ENCODE results near the gene DIDO1. TPM values are rescaled to one million over a fixed set of nuclear protein-coding genes. Genes with fewer than 3 reads are reported as not detected.

DIDO1 gene
- total RNA-seq, 1 donor from 2014 or later: 37.9 TPM

- no peaks in the 10 kb centered on the region for H3K27me3 ChIP-seq (ENCODE audit: control insufficient read depth, insufficient read depth, low read length)
- DNase-seq (ENCODE audit: low read depth): no peak
- H3K4me3 ChIP-seq (ENCODE audit: low read depth, low read length): no peak overlapping the region
- peaks cover 3% of the 10 kb centered on the region for H3K36me3 ChIP-seq (ENCODE audit: control insufficient read depth, insufficient read depth, low read length)
- no peak for TF ChIP-seq CTCF (IDR thresholded peaks at IDR 0.05; ENCODE audit: insufficient read depth, low read length, poor library complexity, severe bottlenecking)
These were observed 25.0 kb upstream of the DIDO1 start for GRCh38 chr20:62951143-62951895.

- Histone ChIP-seq H3K36me3 (ENCODE audit: control insufficient read depth, insufficient read depth, low read length) (peaks cover 5% of the 10 kb centered on the region), H3K27me3 (ENCODE audit: control insufficient read depth, insufficient read depth, low read length) (no peaks in the 10 kb centered on the region), H3K4me3 (ENCODE audit: low read depth, low read length) (no peak overlapping the region)
- DNase-seq (ENCODE audit: low read depth): no peak
- no peak for TF ChIP-seq CTCF (IDR thresholded peaks at IDR 0.05; ENCODE audit: insufficient read depth, low read length, poor library complexity, severe bottlenecking)
These were observed 24.4 kb upstream of the DIDO1 start for GRCh38 chr20:62950741-62951140.

- Histone ChIP-seq H3K36me3 (ENCODE audit: control insufficient read depth, insufficient read depth, low read length) (peaks cover 6% of the 10 kb centered on the region), H3K27me3 (ENCODE audit: control insufficient read depth, insufficient read depth, low read length) (no peaks in the 10 kb centered on the region), H3K4me3 (ENCODE audit: low read depth, low read length) (no peak overlapping the region)
- DNase-seq (ENCODE audit: low read depth): no peak
- TF ChIP-seq CTCF (IDR thresholded peaks at IDR 0.05; ENCODE audit: insufficient read depth, low read length, poor library complexity, severe bottlenecking): no peak
These were observed 23.7 kb upstream of the DIDO1 start for GRCh38 chr20:62949962-62950361.

GRCh38 chr20:62949153-62949821 lies 23.0 kb upstream of the DIDO1 start:
- Histone ChIP-seq H3K36me3 (ENCODE audit: control insufficient read depth, insufficient read depth, low read length) (peaks cover 8% of the 10 kb centered on the region), H3K4me3 (ENCODE audit: low read depth, low read length) (no peak overlapping the region), H3K27me3 (ENCODE audit: control insufficient read depth, insufficient read depth, low read length) (no peaks in the 10 kb centered on the region)
- TF ChIP-seq CTCF (IDR thresholded peaks at IDR 0.05; ENCODE audit: insufficient read depth, low read length, poor library complexity, severe bottlenecking): no peak
- no peak for DNase-seq (ENCODE audit: low read depth)

GRCh38 chr20:62947532-62948300 lies 21.4 kb upstream of the DIDO1 start:
- TF ChIP-seq CTCF (IDR thresholded peaks at IDR 0.05; ENCODE audit: insufficient read depth, low read length, poor library complexity, severe bottlenecking): no peak
- Histone ChIP-seq H3K36me3 (ENCODE audit: control insufficient read depth, insufficient read depth, low read length) (peaks cover 8% of the 10 kb centered on the region), H3K4me3 (ENCODE audit: low read depth, low read length) (no peak overlapping the region), H3K27me3 (ENCODE audit: control insufficient read depth, insufficient read depth, low read length) (no peaks in the 10 kb centered on the region)
- DNase-seq (ENCODE audit: low read depth): no peak

Measured in kidney epithelial cell (primary cell).